Endothelial cell of umbilical vein (primary cell): ENCODE data around the gene TGM1. TPM values are rescaled to one million over a fixed set of nuclear protein-coding genes. Genes with fewer than 3 reads are reported as not detected.

Experiments
- BruUV-seq: library from RNA; stranded (reverse); fragments of 400-500 nt; replicated peaks from 2 replicates; lab custom pipeline; 2021; lab: Mats Ljungman, UMichigan
- CTCF ChIA-PET: fragments of 300-600, 350-600 bp; sonication (Branson Sonifier 250); formaldehyde crosslinking; loops from one replicate; lab custom pipeline; 2021; ENCODE audit warnings: antibody characterized with exemption, inconsistent platforms; lab: Charles Lee
- POLR2A ChIA-PET: fragments of 300-600, 350-600 bp; sonication (Branson Sonifier 250); formaldehyde crosslinking; loops from one replicate; lab custom pipeline; 2021; ENCODE audit warnings: antibody characterized with exemption, inconsistent platforms; lab: Charles Lee
- DNase-seq: peaks from one replicate; pipeline ENCODE4 v3.0.0-alpha.2; 2011; ENCODE audit warnings: low read depth, low spot score
- FAIRE-seq: peaks from 2 replicates; lab custom pipeline; 2011; peaks lifted over from hg19 to GRCh38; lab: Jason Lieb, UNC
- H2AFZ ChIP-seq: 2 replicates; pipeline ENCODE4 v1.6.0; 2012; ENCODE audit warnings: low read depth, low read length, control low read depth, inconsistent platforms
- H3K27ac ChIP-seq: 2 replicates; pipeline ENCODE4 v1.5.1; 2011; ENCODE audit warnings: low read depth, mild to moderate bottlenecking, control low read depth, low read length, moderate library complexity; ENCODE audit not compliant: insufficient read depth
- H3K27me3 ChIP-seq, 2 experiments: 2 replicates each; pipeline versions ENCODE4 v1.6.0 to v1.6.1; 2011; ENCODE audit warnings: low read length in 2 of 2, mixed read lengths in 1 of 2; ENCODE audit not compliant: control insufficient read depth in 2 of 2, insufficient read depth in 2 of 2
- H3K36me3 ChIP-seq, 2 experiments: 2 replicates in 1 of 2; 3 replicates in 1 of 2; pipeline ENCODE4 v1.5.1; 2011; ENCODE audit warnings: low read length in 2 of 2, mild to moderate bottlenecking in 1 of 2, moderate library complexity in 1 of 2; ENCODE audit not compliant: control insufficient read depth in 2 of 2, insufficient read depth in 2 of 2; ENCODE audit errors: extremely low read depth in 1 of 2
- H3K4me1 ChIP-seq: 3 replicates; pipeline ENCODE4 v1.5.1; 2011; ENCODE audit warnings: mild to moderate bottlenecking, low read length; ENCODE audit not compliant: control insufficient read depth, insufficient read depth; ENCODE audit errors: extremely low read depth
- H3K4me2 ChIP-seq: 2 replicates; pipeline ENCODE4 v1.6.1; 2011; ENCODE audit warnings: low read length, control low read depth, mixed read lengths; ENCODE audit not compliant: insufficient read depth
- H3K4me3 ChIP-seq, 3 experiments: fragments of 200-600 bp in 1 of 3; sonication (generic), shearing (Covaris generic) in 1 of 3; replicated peaks in 1 of 3; 2 replicates each; pipeline ENCODE4 v1.5.1; 2011 to 2016; ENCODE audit warnings: control low read depth in 3 of 3, low read length in 3 of 3, mild to moderate bottlenecking in 2 of 3, inconsistent platforms in 1 of 3, low read depth in 1 of 3, moderate library complexity in 1 of 3; ENCODE audit not compliant: insufficient read depth in 1 of 3
- H3K79me2 ChIP-seq: 2 replicates; pipeline ENCODE4 v1.6.0; 2012; ENCODE audit warnings: low read length, inconsistent platforms; ENCODE audit not compliant: control insufficient read depth, insufficient read depth
- H3K9ac ChIP-seq: replicated peaks from 2 replicates; pipeline ENCODE3; 2011; ENCODE audit warnings: low read length, control low read depth; ENCODE audit not compliant: insufficient read depth; ENCODE audit errors: extremely low read depth
- H3K9me1 ChIP-seq: replicated peaks from 3 replicates; pipeline ENCODE4 v1.6.0; 2011; ENCODE audit warnings: mild to moderate bottlenecking, low read length; ENCODE audit not compliant: control insufficient read depth, insufficient read depth; ENCODE audit errors: extremely low read depth
- H3K9me3 ChIP-seq: replicated peaks from 2 replicates; pipeline ENCODE4 v1.5.1; 2012; ENCODE audit warnings: low read length, inconsistent platforms; ENCODE audit not compliant: control insufficient read depth, insufficient read depth
- H4K20me1 ChIP-seq: replicated peaks from 2 replicates; pipeline ENCODE3; 2011; ENCODE audit warnings: mild to moderate bottlenecking, low read length; ENCODE audit not compliant: control insufficient read depth, insufficient read depth; ENCODE audit errors: extremely low read depth
- FOS ChIP-seq: IDR thresholded peaks from 2 replicates; pipeline ENCODE4 v1.6.1; 2011; ENCODE audit warnings: mild to moderate bottlenecking, low read length, moderate library complexity, borderline replicate concordance; ENCODE audit not compliant: insufficient read depth
- GATA2 ChIP-seq: IDR thresholded peaks from 2 replicates; pipeline ENCODE4 v1.7.0; 2011; ENCODE audit warnings: low read depth, mild to moderate bottlenecking, moderate library complexity, mixed read lengths, low read length; ENCODE audit not compliant: insufficient read length, insufficient read depth
- JUN ChIP-seq: IDR thresholded peaks from 2 replicates; pipeline ENCODE4 v1.6.1; 2011; ENCODE audit warnings: borderline replicate concordance, low read depth; ENCODE audit not compliant: insufficient read length, insufficient read depth
- MAX ChIP-seq: IDR thresholded peaks from 2 replicates; pipeline ENCODE4 v1.6.1; 2011; ENCODE audit not compliant: insufficient read depth, insufficient read length
- POLR2A ChIP-seq: IDR thresholded peaks from 2 replicates; pipeline ENCODE4 v1.6.1; 2012; ENCODE audit warnings: low read depth, mild to moderate bottlenecking, control low read depth, low read length
- POLR2AphosphoS5 ChIP-seq: IDR thresholded peaks from 2 replicates; pipeline ENCODE4 v1.6.1; 2012; ENCODE audit warnings: low read depth, mild to moderate bottlenecking, control low read depth, low read length, moderate library complexity; ENCODE audit not compliant: insufficient read depth
- dilution Hi-C: fragments of 300-500 bp; cut with MboI; formaldehyde crosslinking; loops from one replicate; pipeline ENCODE4 v1.15.0; 2019; ENCODE audit warnings: low sequenced_read_pairs; ENCODE audit not compliant: extremely low pct_ligation_motif_present
- intact Hi-C: fragments of 100-400 bp; cut with micrococcal nuclease; formaldehyde crosslinking; loops from one replicate; pipeline ENCODE4 v1.10.0; 2022
- polyA plus RNA-seq, 4 experiments: library from polyadenylated mRNA; depleted of rRNA in 3 of 4; stranded (reverse) in 3 of 4; unstranded in 1 of 4; fragments of >200 nt; gene quantifications; 2 replicates each; pipeline versions ENCODE4 v1.2.1 to v1.2.3, GENCODE V29; 2011 to 2012; ENCODE audit warnings: missing spikeins in 1 of 4
- total RNA-seq: library from RNA; stranded (reverse); gene quantifications from 2 replicates; pipeline ENCODE4 v1.2.3, GENCODE V29; 2021
- TF ChIP-seq, protein P1 (sequence below), 2 donors: IDR thresholded peaks; 1 replicate in 1 of 2; 2 replicates in 1 of 2; pipeline ENCODE4 v1.5.1; 2011; ENCODE audit warnings: low read length in 2 of 2, mild to moderate bottlenecking in 2 of 2, moderate library complexity in 2 of 2, control low read depth in 1 of 2, inconsistent platforms in 1 of 2, low read depth in 1 of 2; ENCODE audit not compliant: insufficient read depth in 1 of 2; ENCODE audit errors: extremely low read depth in 1 of 2

Gene TGM1
- total and polyA plus RNA-seq, 2 donors (not counting 3 experiments of a cell fraction or from before 2014, with no cell fraction given): 1.0 to 3.4 TPM

GRCh38 chr14:24271134-24271833 is 8.3 kb upstream of the TGM1 start, which contains the start of gene RABGGTA:
Gene RABGGTA (minus strand): TSS chr14:24271597. CDS start chr14:24271115, 482 bp downstream.
- Histone ChIP-seq H3K27me3 (no peaks in the 10 kb centered on the region), H3K36me3 (peaks cover 2 to 20% of the 10 kb centered on the region in 2 experiments), H4K20me1 (no peaks in the 10 kb centered on the region), H3K27ac (peak within 1 kb of the TSS; percentile 92), H2AFZ (peak within 1 kb of the TSS; percentile 81), H3K4me3 (peak within 1 kb of the TSS; percentile 58 to 77 (median 65)), H3K4me1 (peaks cover 9% of the 10 kb centered on the region), H3K9me3 (no peaks in the 10 kb centered on the region), H3K9me1 (no peaks in the 10 kb centered on the region), H3K79me2 (no peaks in the 10 kb centered on the region), H3K4me2 (peak within 1 kb of the TSS; percentile 76), H3K9ac (peak within 1 kb of the TSS; percentile 98)
- DNase-seq: peak; percentile 79
- peak; percentile 79 for FAIRE-seq
- dilution Hi-C loops: no loop called here
- intact Hi-C loops: loop anchor here (1.0 kb wide), 5 partner anchors 28 to 55 kb away; partner anchors contain the start of genes DHRS1, MDP1 and NOP9
- no peak for TF ChIP-seq GATA2
- TF ChIP-seq JUN: no peak
- peak; percentile 89 for TF ChIP-seq POLR2AphosphoS5
- peak; percentile 81 for TF ChIP-seq POLR2A
- TF ChIP-seq, protein P1, sequence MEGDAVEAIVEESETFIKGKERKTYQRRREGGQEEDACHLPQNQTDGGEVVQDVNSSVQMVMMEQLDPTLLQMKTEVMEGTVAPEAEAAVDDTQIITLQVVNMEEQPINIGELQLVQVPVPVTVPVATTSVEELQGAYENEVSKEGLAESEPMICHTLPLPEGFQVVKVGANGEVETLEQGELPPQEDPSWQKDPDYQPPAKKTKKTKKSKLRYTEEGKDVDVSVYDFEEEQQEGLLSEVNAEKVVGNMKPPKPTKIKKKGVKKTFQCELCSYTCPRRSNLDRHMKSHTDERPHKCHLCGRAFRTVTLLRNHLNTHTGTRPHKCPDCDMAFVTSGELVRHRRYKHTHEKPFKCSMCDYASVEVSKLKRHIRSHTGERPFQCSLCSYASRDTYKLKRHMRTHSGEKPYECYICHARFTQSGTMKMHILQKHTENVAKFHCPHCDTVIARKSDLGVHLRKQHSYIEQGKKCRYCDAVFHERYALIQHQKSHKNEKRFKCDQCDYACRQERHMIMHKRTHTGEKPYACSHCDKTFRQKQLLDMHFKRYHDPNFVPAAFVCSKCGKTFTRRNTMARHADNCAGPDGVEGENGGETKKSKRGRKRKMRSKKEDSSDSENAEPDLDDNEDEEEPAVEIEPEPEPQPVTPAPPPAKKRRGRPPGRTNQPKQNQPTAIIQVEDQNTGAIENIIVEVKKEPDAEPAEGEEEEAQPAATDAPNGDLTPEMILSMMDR (IDR thresholded peaks at IDR 0.05; ENCODE audit: extremely low read depth in 1 of 2, insufficient read depth in 1 of 2, low read depth in 1 of 2, low read length in 2 of 2): peak; percentile 74 to 85
- no peak for TF ChIP-seq FOS
- peak; percentile 9 for TF ChIP-seq MAX
- ChIA-PET CTCF (interaction anchor here (0.6 to 2.9 kb wide), 17 partner anchors 9 to 1344 kb away, joined by 3 to 35 read pairs (median 4); partner anchors contain the start of genes CHMP4A, CIDEB, IRF9 and MDP1), POLR2A (interaction anchor here (0.8 to 1.9 kb wide), 3 partner anchors 9 to 29 kb away, joined by 3 to 17 read pairs (median 4); partner anchors contain the start of gene TINF2)
- BruUV-seq: TSS peak; percentile 65
